OCI-LY7 (cell line): ENCODE data around the gene ZNF358.

Source experiments
- CTCF ChIP-seq: fragments of 200-600 bp; sonication (generic); conservative IDR thresholded peaks from 2 replicates; pipeline ENCODE4 v1.5.1; 2014; ENCODE audit warnings: mild to moderate bottlenecking, antibody characterized with exemption, low read length, moderate library complexity, mixed read lengths
- EZH2phosphoT487 ChIP-seq: fragments of 200-600 bp; sonication (generic); IDR thresholded peaks from 2 replicates; pipeline ENCODE4 v1.6.1; 2018; ENCODE audit warnings: low read depth, borderline replicate concordance, mild to moderate bottlenecking, mixed run types, antibody characterized with exemption, low read length, moderate library complexity, mixed read lengths

- TF ChIP-seq CTCF (no peak), EZH2phosphoT487 (no peak)
These were observed 36.9 kb downstream of the ZNF358 start for GRCh38 chr19:7552781-7553180.
